Neural cell (in vitro differentiated cells): ENCODE measurements around the gene BCAS1. TPM values are rescaled to one million over a fixed set of nuclear protein-coding genes. Genes with fewer than 3 reads are reported as not detected.

Source experiments
- H2AFZ ChIP-seq: fragments of 200-600, 300-800 bp; sonication (generic), shearing (Covaris generic); 2 replicates; pipeline ENCODE4 v1.6.0; 2014; ENCODE audit warnings: low read depth, mild to moderate bottlenecking, antibody characterized with exemption, low read length, moderate library complexity
- H3F3A ChIP-seq: fragments of 200-600 bp; shearing (Covaris generic); 2 replicates; pipeline ENCODE4 v1.6.1; 2016; ENCODE audit warnings: mild to moderate bottlenecking, moderate library complexity, mixed read lengths, antibody characterized with exemption, low read length; ENCODE audit not compliant: insufficient read depth, poor library complexity, severe bottlenecking
- H3K27ac ChIP-seq: fragments of 200-600, 300-800 bp; sonication (generic), shearing (Covaris generic); 2 replicates; pipeline ENCODE4 v1.5.1; 2014; ENCODE audit warnings: mild to moderate bottlenecking, low read length, moderate library complexity
- H3K27me3 ChIP-seq: fragments of 300-800, 200-600 bp; sonication (generic), shearing (Covaris generic); 2 replicates; pipeline ENCODE4 v1.6.0; 2014; ENCODE audit warnings: mild to moderate bottlenecking, low read depth, low read length, moderate library complexity; ENCODE audit not compliant: insufficient read depth
- H3K36me3 ChIP-seq: fragments of 300-800, 200-600 bp; sonication (generic), shearing (Covaris generic); 2 replicates; pipeline ENCODE4 v1.5.1; 2014; ENCODE audit warnings: mild to moderate bottlenecking, antibody characterized with exemption, low read length, moderate library complexity; ENCODE audit not compliant: insufficient read depth
- H3K4me2 ChIP-seq: fragments of 300-800, 200-600 bp; sonication (generic), shearing (Covaris generic); 2 replicates; pipeline ENCODE4 v1.6.0; 2014; ENCODE audit warnings: mild to moderate bottlenecking, low read length
- H3K4me3 ChIP-seq: fragments of 300-800, 200-600 bp; sonication (generic), shearing (Covaris generic); 2 replicates; pipeline ENCODE4 v1.5.1; 2014; ENCODE audit warnings: mild to moderate bottlenecking, low read length, moderate library complexity
- H3K79me2 ChIP-seq: fragments of 200-600 bp; shearing (Covaris generic); replicated peaks from 2 replicates; pipeline ENCODE4 v1.6.0; 2014; ENCODE audit warnings: mild to moderate bottlenecking, low read length, moderate library complexity; ENCODE audit not compliant: insufficient read depth
- H3K9ac ChIP-seq: fragments of 300-800, 200-600 bp; sonication (generic), shearing (Covaris generic); 2 replicates; pipeline ENCODE4 v1.6.1; 2016; ENCODE audit warnings: mild to moderate bottlenecking, low read length, mixed read lengths
- H3K9me2 ChIP-seq: fragments of 200-600 bp; shearing (Covaris generic); 2 replicates; pipeline ENCODE4 v1.6.1; 2016; ENCODE audit warnings: mild to moderate bottlenecking, low read length, mixed read lengths; ENCODE audit not compliant: insufficient read depth
- H3K9me3 ChIP-seq: fragments of 200-600, 300-800 bp; sonication (generic), shearing (Covaris generic); 2 replicates; pipeline ENCODE4 v1.6.1; 2016; ENCODE audit warnings: mild to moderate bottlenecking, mixed run types, low read length, moderate library complexity, mixed read lengths
- H4K20me1 ChIP-seq: fragments of 200-600 bp; shearing (Covaris generic); 2 replicates; pipeline ENCODE4 v1.6.1; 2016; ENCODE audit warnings: mild to moderate bottlenecking, mixed run types; ENCODE audit not compliant: insufficient read depth
- EP300 ChIP-seq: fragments of 450-650 bp; conservative IDR thresholded peaks from 2 replicates; pipeline ENCODE4 v1.6.1; 2014; ENCODE audit warnings: antibody characterized with exemption, mild to moderate bottlenecking, moderate library complexity; ENCODE audit not compliant: poor library complexity, severe bottlenecking
- EZH2 ChIP-seq: fragments of 200-600, 300-800 bp; shearing (Covaris generic), sonication (generic); IDR thresholded peaks from 2 replicates; pipeline ENCODE4 v1.6.1; 2014; ENCODE audit warnings: antibody characterized with exemption, low read length, borderline replicate concordance, mild to moderate bottlenecking; ENCODE audit not compliant: insufficient read depth, poor library complexity, severe bottlenecking
- MXI1 ChIP-seq: fragments of 450-650 bp; conservative IDR thresholded peaks from 2 replicates; pipeline ENCODE4 v1.6.1; 2014; ENCODE audit warnings: antibody characterized with exemption, mild to moderate bottlenecking; ENCODE audit not compliant: poor library complexity, severe bottlenecking
- POLR2AphosphoS5 ChIP-seq: IDR thresholded peaks from 2 replicates; pipeline ENCODE4 v1.6.1; 2012
- RAD21 ChIP-seq: fragments of 450-650 bp; conservative IDR thresholded peaks from 2 replicates; pipeline ENCODE4 v1.6.1; 2014; ENCODE audit warnings: antibody characterized with exemption, mild to moderate bottlenecking, moderate library complexity
- SMC3 ChIP-seq: fragments of 450-650 bp; conservative IDR thresholded peaks from 2 replicates; pipeline ENCODE4 v1.6.1; 2014; ENCODE audit warnings: antibody characterized with exemption, mild to moderate bottlenecking, moderate library complexity; ENCODE audit not compliant: poor library complexity
- TAF1 ChIP-seq: IDR thresholded peaks from 2 replicates; pipeline ENCODE4 v1.6.1; 2012; ENCODE audit warnings: low read depth
- polyA plus RNA-seq: library from polyadenylated mRNA; depleted of rRNA; stranded (reverse); fragments of >200 nt; gene quantifications from 2 replicates; pipeline ENCODE4 v1.2.3, GENCODE V29; 2014
- TF ChIP-seq, protein P1 (sequence below): fragments of 450-650 bp; IDR thresholded peaks from 2 replicates; pipeline ENCODE4 v1.5.1; 2014; ENCODE audit warnings: antibody characterized with exemption, mild to moderate bottlenecking, moderate library complexity; ENCODE audit not compliant: poor library complexity, severe bottlenecking
- TF ChIP-seq, protein P2 (sequence below): IDR thresholded peaks from 2 replicates; pipeline ENCODE4 v1.6.1; 2012; ENCODE audit warnings: borderline replicate concordance

Gene BCAS1
- polyA plus RNA-seq, 1 donor from 2014 or later, result not detected

DNA sequence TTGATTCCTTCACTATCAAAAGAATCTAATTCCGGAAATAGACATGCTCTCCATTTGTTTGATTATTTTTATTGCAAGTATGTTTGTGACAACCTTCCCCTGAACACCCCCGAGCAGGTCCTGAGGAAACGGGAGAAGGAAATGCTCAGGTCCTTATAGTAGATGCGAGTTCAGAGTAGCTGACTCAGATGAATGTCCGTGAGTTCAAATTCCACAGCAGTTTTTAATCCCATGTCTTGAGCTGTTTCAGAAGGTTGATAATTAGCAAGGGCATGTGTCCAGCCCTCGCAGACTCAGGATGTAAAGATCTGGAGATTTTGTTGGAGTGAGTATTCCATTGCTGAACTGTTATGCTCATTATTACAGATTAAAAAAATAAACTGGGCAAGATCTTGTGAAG is 169.3 kb downstream of the BCAS1 start:
- no peak overlapping the region for H3K9ac ChIP-seq
- no peak overlapping the region for H2AFZ ChIP-seq
- H3K36me3 ChIP-seq, result no peaks in the 10 kb centered on the region
- H3K27me3 ChIP-seq, result no peaks in the 10 kb centered on the region
- H3K4me2 ChIP-seq, result no peak overlapping the region
- no peaks in the 10 kb centered on the region for H3K9me2 ChIP-seq
- no peak for TF ChIP-seq EP300
- no peak for TF ChIP-seq SMC3
- no peaks in the 10 kb centered on the region for H3K9me3 ChIP-seq
- H3F3A ChIP-seq, result no peaks in the 10 kb centered on the region
- H3K79me2 ChIP-seq, result no peaks in the 10 kb centered on the region
- H3K27ac ChIP-seq, result no peak overlapping the region
- no peak overlapping the region for H3K4me3 ChIP-seq
- no peaks in the 10 kb centered on the region for H4K20me1 ChIP-seq

DNA sequence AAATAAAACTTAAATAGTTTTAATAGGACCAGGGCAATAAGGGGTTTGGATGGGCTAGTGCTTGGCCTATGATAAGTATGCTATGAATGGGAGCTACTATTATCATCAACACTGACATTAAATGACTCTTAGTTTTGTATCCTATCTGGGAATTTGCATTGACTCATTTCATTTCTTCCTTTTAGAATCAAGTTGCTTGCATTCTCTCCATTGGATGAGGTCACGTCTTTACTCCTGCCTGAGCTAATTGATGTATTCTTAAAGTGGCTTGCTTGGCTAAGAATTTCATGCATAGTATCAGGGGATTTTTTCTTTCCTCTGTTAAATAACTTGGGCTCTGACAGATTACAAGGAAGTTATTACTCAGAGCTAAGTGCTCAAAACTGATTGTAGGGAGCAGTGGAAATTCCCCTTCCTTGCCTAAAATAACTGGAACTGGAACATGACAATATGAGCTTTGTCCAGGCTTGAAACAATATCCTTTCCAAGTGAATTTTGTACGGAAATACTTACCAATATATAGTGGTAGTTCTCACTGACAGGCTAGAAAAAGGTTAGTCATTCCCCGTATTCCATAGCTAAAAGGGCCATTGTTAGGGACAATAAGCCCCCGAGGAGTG is 169.9 kb downstream of the BCAS1 start:
- Histone ChIP-seq H3K36me3 (no peaks in the 10 kb centered on the region), H3F3A (no peaks in the 10 kb centered on the region)

More for the DNA sequence above, 169.9 kb downstream of the BCAS1 start:
- H3K9me3 ChIP-seq, result no peaks in the 10 kb centered on the region
- no peak overlapping the region for H2AFZ ChIP-seq
- no peaks in the 10 kb centered on the region for H3K9me2 ChIP-seq
- H3K4me2 ChIP-seq, result no peak overlapping the region
- no peaks in the 10 kb centered on the region for H3K79me2 ChIP-seq
- H3K4me3 ChIP-seq, result no peak overlapping the region
- TF ChIP-seq EP300 (no peak), MXI1 (no peak), SMC3 (no peak), EZH2 (no peak), TAF1 (no peak), POLR2AphosphoS5 (no peak), RAD21 (no peak)
- TF ChIP-seq, protein P1, sequence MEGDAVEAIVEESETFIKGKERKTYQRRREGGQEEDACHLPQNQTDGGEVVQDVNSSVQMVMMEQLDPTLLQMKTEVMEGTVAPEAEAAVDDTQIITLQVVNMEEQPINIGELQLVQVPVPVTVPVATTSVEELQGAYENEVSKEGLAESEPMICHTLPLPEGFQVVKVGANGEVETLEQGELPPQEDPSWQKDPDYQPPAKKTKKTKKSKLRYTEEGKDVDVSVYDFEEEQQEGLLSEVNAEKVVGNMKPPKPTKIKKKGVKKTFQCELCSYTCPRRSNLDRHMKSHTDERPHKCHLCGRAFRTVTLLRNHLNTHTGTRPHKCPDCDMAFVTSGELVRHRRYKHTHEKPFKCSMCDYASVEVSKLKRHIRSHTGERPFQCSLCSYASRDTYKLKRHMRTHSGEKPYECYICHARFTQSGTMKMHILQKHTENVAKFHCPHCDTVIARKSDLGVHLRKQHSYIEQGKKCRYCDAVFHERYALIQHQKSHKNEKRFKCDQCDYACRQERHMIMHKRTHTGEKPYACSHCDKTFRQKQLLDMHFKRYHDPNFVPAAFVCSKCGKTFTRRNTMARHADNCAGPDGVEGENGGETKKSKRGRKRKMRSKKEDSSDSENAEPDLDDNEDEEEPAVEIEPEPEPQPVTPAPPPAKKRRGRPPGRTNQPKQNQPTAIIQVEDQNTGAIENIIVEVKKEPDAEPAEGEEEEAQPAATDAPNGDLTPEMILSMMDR, result no peak
- TF ChIP-seq, protein P2, sequence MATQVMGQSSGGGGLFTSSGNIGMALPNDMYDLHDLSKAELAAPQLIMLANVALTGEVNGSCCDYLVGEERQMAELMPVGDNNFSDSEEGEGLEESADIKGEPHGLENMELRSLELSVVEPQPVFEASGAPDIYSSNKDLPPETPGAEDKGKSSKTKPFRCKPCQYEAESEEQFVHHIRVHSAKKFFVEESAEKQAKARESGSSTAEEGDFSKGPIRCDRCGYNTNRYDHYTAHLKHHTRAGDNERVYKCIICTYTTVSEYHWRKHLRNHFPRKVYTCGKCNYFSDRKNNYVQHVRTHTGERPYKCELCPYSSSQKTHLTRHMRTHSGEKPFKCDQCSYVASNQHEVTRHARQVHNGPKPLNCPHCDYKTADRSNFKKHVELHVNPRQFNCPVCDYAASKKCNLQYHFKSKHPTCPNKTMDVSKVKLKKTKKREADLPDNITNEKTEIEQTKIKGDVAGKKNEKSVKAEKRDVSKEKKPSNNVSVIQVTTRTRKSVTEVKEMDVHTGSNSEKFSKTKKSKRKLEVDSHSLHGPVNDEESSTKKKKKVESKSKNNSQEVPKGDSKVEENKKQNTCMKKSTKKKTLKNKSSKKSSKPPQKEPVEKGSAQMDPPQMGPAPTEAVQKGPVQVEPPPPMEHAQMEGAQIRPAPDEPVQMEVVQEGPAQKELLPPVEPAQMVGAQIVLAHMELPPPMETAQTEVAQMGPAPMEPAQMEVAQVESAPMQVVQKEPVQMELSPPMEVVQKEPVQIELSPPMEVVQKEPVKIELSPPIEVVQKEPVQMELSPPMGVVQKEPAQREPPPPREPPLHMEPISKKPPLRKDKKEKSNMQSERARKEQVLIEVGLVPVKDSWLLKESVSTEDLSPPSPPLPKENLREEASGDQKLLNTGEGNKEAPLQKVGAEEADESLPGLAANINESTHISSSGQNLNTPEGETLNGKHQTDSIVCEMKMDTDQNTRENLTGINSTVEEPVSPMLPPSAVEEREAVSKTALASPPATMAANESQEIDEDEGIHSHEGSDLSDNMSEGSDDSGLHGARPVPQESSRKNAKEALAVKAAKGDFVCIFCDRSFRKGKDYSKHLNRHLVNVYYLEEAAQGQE, result no peak
- no peak overlapping the region for H3K9ac ChIP-seq
- H3K27ac ChIP-seq, result no peak overlapping the region
- no peaks in the 10 kb centered on the region for H4K20me1 ChIP-seq
- H3K27me3 ChIP-seq, result no peaks in the 10 kb centered on the region
